Effector memory CD4-positive, alpha-beta T cell (primary cell): Measurements from ENCODE around the gene RSL1D1.
A peak's percentile ranks its signal among the peaks of the same experiment; 100 is the strongest.

Experiments used
- DNase-seq, 3 donors: peaks; one replicate each; pipeline ENCODE4 v3.0.0-alpha.2; 2020
- H3K27ac ChIP-seq: 2 replicates; pipeline ENCODE4 v1.7.0; 2013; ENCODE audit warnings: mild to moderate bottlenecking, low read length, moderate library complexity; ENCODE audit not compliant: insufficient read depth, poor library complexity, severe bottlenecking
- H3K27me3 ChIP-seq: replicated peaks from 2 replicates; pipeline ENCODE4 v1.7.0; 2013; ENCODE audit warnings: mild to moderate bottlenecking, low read length; ENCODE audit not compliant: insufficient read depth, control insufficient read depth, poor library complexity, severe bottlenecking
- H3K36me3 ChIP-seq: 2 replicates; pipeline ENCODE4 v1.7.0; 2013; ENCODE audit warnings: mild to moderate bottlenecking, low read length, moderate library complexity; ENCODE audit not compliant: control insufficient read depth, insufficient read depth
- H3K4me1 ChIP-seq: 2 replicates; pipeline ENCODE4 v1.7.0; 2013; ENCODE audit warnings: low read length, mild to moderate bottlenecking; ENCODE audit not compliant: control insufficient read depth, insufficient read depth, poor library complexity, severe bottlenecking
- H3K4me3 ChIP-seq: 2 replicates; pipeline ENCODE4 v1.7.0; 2013; ENCODE audit warnings: low read length, low read depth, mild to moderate bottlenecking; ENCODE audit not compliant: insufficient read depth, poor library complexity, severe bottlenecking
- H3K9me3 ChIP-seq: 2 replicates; pipeline ENCODE4 v1.7.0; 2013; ENCODE audit warnings: mild to moderate bottlenecking, low read length, moderate library complexity; ENCODE audit not compliant: control insufficient read depth

The RSL1D1 gene

DNA sequence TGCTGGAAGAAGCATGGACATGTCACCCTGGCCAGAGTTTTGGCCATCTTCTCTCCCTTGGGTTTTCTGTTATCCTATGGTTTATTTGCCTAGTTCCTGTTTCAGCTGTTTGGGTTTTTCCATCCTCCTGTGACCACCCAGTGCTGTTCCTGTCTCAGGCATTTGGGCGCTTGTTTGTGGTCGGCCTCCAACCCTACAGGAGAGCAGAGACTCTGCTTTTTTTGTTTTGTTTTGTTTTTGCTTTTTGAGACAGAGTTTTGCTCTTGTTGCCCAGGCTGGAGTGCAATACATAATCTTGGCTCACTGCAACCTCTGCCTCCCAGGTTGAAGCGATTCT lies 51.0 kb downstream of the RSL1D1 start:
- Histone ChIP-seq H3K9me3 (no peaks in the 10 kb centered on the region), H3K4me1 (peaks cover 28% of the 10 kb centered on the region), H3K36me3 (no peaks in the 10 kb centered on the region), H3K4me3 (no peak overlapping the region), H3K27ac (peak overlapping the region; percentile 21), H3K27me3 (no peaks in the 10 kb centered on the region)
- no peak for DNase-seq

DNA sequence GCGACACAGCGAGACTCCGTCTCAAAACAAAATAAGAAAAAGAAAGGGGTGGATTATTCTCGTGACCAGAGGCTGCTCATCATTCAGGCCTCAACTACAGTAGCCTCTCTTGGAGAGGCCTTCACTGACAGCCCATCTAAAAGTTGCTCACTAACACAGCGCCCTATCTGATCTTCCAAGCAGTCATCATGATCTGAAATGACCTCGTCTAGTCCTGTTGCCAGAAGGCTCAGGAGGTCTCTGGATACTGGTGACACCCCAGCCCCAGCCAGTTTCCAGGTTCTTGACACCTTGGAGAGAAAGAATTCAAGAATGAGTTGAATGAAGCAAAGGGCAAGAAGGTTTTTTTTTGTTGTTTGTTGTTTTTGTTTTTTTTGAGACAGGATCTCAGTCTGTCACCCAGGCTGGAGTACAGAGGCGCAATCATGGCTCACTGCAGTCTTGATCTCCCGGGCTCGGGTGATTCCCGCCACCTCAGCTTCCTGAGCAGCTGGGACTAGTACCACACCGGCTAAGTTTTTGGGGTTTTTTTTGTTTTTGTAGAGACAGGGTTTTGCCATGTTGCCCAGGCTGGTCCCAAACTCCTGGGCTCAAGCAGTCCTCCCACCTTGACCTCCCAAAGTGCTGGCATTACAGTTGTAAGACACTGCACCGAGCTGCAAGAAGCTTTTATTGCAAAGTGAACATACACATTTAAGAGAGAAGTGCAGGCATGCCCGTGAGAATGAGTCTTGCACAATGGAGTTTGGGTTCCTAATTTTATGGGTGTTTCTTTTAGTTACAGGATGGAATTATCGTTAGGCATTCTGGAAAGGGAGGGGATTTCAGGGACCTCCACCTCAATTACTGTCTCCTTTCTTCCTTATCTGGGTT lies 51.6 kb downstream of the RSL1D1 start:
- no peak overlapping the region for H3K4me3 ChIP-seq
- H3K27ac ChIP-seq: peak overlapping the region; percentile 21
- peaks cover 32% of the 10 kb centered on the region for H3K4me1 ChIP-seq
- H3K9me3 ChIP-seq: no peaks in the 10 kb centered on the region
- no peaks in the 10 kb centered on the region for H3K36me3 ChIP-seq
- DNase-seq: peak in 2 of 3 donors; percentile 12 to 40
- no peaks in the 10 kb centered on the region for H3K27me3 ChIP-seq

DNA sequence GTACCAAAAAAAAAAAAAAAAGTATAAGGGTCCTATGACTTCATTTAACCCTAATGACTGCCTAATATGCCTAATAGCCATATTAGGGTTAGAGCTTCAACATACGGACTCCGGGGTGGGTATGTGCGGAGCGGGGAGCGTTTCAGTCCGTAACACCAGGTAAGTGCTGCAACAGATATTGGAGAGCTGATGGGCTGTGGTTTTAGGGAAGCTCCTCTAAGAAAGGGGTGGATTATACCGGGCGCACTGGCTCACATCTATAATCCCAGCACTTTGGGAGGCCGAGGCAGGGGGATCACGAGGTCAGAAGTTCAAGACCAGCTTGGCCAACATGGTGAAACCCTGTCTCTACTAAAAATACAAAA lies 52.3 kb downstream of the RSL1D1 start:
- H3K4me1 ChIP-seq: peaks cover 35% of the 10 kb centered on the region
- H3K27ac ChIP-seq: peak overlapping the region; percentile 93
- H3K36me3 ChIP-seq: no peaks in the 10 kb centered on the region
- no peak overlapping the region for H3K4me3 ChIP-seq
- no peaks in the 10 kb centered on the region for H3K27me3 ChIP-seq
- H3K9me3 ChIP-seq: no peaks in the 10 kb centered on the region
- DNase-seq: no peak

DNA sequence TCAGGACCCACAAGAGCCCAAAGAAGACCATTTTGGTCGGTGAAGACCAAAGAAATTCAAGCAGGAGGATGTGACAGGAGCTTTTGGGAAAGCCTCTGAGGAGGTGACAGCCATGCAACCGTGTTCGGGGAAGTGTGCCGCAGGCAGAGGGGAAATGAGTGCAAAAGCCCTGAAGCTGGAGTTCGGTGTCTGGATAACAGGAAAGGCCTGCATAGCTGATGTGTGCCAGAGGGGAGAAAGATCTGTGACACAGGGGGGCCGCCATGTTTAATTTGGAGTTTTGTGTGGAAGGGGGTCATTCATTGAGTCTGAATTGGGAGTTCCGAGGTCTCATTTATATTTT lies 53.4 kb downstream of the RSL1D1 start:
- peak in 1 of 3 donors; percentile 17 for DNase-seq
- H3K4me1 ChIP-seq: peaks cover 46% of the 10 kb centered on the region
- H3K9me3 ChIP-seq: no peaks in the 10 kb centered on the region
- no peaks in the 10 kb centered on the region for H3K36me3 ChIP-seq
- H3K4me3 ChIP-seq: peak overlapping the region; percentile 79
- H3K27me3 ChIP-seq: no peaks in the 10 kb centered on the region
- peak overlapping the region; percentile 93 for H3K27ac ChIP-seq

DNA sequence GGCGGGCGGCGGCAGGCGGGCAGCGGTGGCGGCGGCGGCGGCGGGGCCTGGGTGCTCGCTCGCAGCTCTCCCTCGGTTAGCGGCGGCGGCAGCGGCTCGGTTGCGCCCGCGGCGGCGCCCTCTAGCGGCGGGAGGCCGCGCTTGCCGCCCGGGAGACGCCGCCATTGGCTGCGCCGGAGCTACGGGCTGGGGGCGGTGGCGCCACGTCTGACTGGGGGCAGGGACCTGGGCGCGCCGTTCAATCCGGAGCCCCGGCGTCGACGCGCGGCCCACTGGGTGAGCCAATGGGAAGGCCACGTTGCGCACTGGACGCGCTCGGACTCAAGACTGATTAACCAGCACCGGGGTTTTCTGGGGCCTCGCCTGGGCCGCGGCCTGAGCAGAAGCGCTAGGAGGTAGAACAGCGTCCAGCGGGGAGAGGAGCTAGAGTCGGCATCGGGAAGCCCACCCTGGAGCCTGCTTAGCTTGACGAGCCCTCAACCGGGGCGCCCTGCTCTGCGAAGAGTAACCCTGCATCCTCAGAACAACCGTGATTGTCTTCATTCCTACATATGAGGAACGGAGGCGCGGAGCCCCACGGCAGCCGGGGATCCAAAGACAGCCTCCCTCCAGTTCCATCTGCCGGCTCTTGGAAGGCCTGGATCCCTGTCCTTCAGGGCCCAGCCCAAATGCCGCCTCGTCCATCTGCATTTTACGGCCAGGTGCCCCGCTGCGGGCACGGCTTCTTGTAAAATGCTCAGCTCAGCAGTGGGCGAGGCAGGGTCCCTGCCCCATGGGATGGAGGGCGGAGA lies 54.0 kb downstream of the RSL1D1 start, which contains the start of gene ZC3H7A:
ZC3H7A (minus strand) TSS at position 93 of the 791 bp plus-strand sequence. CDS start 14,904 bp downstream, outside the sequence.
- peaks cover 46% of the 10 kb centered on the region for H3K4me1 ChIP-seq
- H3K4me3 ChIP-seq: peak within 1 kb of the TSS; percentile 94
- H3K27me3 ChIP-seq: no peaks in the 10 kb centered on the region
- peak within 1 kb of the TSS; percentile 94 for H3K27ac ChIP-seq
- no peaks in the 10 kb centered on the region for H3K9me3 ChIP-seq
- peak; percentile 89 to 90 (median 89) for DNase-seq
- no peaks in the 10 kb centered on the region for H3K36me3 ChIP-seq

DNA sequence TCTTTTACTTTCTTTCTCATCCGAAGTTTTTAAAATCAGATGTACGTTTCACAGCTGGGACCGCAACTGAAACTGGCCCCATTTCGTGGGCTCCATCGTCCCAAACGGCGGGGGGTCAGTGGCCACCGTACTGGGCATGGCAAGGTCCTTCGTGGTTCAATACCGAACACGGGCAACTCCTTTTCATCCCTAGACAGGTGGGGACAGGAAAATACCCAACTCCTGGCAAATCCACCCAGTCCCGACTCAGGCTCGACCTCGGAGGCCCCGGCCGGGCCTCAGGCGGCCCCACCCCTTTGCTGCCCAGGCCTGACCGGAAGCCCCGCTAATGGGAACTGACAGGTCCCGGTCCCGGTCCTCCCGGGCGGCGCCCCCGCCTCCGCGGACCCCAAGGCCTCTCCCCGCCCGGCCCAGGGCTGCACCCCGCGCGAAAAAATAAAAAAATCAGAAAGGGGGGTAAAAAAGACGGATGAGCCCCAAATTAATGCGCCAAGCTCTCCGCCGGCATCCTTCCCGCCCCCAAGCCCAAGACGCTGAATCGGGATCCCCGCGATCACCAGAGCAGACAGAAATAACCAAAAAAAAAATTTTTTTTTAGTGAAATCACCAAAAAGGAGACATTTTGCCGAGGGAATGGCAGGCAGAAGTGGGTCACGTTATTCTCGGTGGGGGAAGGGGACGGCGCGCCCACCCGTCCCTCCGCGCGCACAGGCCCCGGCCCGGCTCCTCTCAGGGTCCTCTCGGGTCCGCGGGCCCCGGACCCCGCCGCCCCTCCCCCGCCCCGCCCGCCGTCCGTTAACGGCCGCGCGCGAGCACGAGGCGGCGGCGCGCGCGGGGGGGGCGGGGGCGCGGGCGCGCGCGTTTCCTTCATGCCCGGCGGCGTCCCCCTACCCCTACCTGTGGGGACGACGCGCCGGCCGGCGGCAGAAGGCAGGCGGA lies 54.8 kb downstream of the RSL1D1 start:
- peak overlapping the region; percentile 94 for H3K27ac ChIP-seq
- no peaks in the 10 kb centered on the region for H3K36me3 ChIP-seq

DNA sequence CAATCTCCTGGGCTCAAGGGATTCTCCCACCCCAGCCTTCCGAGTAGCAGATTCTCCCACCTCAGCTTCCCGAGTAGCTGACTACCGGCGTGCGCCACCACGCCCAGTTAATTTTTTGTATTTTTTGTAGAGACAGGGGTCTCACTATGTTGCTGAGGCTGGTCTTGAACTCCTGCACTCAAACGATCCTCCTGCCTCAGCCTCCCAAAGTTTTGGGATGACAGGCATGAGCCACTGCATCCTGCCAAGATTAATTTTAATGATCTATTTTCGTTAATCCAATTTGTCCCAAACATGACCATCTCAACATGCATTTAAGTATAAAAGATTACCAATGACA lies 55.5 kb downstream of the RSL1D1 start:
- Histone ChIP-seq H3K4me3 (peak overlapping the region; percentile 94), H3K36me3 (no peaks in the 10 kb centered on the region), H3K9me3 (no peaks in the 10 kb centered on the region), H3K27me3 (no peaks in the 10 kb centered on the region), H3K4me1 (peaks cover 46% of the 10 kb centered on the region), H3K27ac (peak overlapping the region; percentile 94)
- no peak for DNase-seq

More for the DNA sequence above, 54.8 kb downstream of the RSL1D1 start:
- Histone ChIP-seq H3K9me3 (no peaks in the 10 kb centered on the region), H3K4me3 (peak overlapping the region; percentile 94), H3K4me1 (peaks cover 46% of the 10 kb centered on the region), H3K27me3 (no peaks in the 10 kb centered on the region)
- peak in 2 of 3 donors; percentile 13 to 34 for DNase-seq

DNA sequence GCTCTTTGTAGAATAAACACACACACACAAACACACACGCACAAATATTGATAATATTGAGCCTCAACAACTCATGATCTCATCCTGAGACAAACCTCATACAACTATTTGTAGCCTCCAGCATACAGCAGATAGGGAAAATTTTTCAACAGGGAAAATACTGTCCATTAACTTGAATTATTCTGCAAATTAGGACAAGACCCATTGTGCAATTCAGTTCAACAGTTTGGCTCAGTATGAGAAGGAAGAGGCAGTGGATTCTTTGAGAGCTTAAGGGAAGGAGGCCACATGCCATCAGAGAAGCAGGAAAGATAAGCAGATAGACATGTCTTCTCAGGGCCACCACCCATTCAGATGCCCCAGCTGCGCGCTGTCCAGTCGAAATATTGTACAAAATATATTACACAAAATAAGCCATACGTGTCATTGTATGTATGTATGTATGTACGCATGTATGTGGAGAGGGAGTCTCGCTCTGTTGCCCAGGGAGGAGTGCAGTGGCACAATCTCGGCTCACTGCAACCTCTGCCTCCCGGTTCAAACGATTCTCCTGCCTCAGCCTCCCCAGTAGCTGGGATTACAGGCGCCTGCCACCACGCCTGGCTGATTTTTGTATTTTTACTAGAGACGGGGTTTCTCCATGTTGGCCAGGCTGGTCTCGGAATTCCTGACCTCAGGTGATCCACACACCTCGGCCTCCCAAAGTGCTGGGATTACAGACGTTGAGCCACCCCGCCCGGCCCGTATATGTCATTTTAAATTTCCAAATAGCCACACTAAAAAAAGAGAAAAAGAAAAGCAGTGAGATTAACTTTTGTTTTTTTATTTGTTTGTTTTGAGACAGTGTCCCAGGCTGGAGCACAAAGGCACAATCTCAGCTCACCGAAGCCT lies 56.1 kb downstream of the RSL1D1 start:
- DNase-seq: no peak
- Histone ChIP-seq H3K27ac (peak overlapping the region; percentile 94), H3K36me3 (no peaks in the 10 kb centered on the region), H3K9me3 (no peaks in the 10 kb centered on the region), H3K4me3 (peak overlapping the region; percentile 94), H3K27me3 (no peaks in the 10 kb centered on the region), H3K4me1 (peaks cover 44% of the 10 kb centered on the region)

DNA sequence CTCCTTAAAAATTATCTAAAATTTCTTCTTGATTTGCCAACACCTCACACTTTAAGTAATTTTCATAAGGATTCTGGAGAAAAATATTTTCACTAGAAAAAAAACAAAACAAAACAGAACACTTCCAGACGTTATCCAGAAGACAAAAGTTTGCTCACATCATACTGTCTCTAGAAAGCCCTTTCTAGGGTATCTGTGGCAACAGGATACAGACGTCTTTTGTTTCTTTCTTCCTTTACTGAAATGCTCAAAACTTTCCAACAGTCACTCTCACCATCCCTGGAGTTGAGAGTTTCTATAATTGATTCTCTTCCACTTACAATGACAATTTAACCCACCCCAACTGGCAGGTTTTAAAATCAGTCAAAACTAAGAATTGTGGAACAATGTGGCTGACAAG lies 56.9 kb downstream of the RSL1D1 start:
- Histone ChIP-seq H3K36me3 (no peaks in the 10 kb centered on the region), H3K4me1 (peaks cover 36% of the 10 kb centered on the region), H3K4me3 (no peak overlapping the region), H3K9me3 (no peaks in the 10 kb centered on the region), H3K27me3 (no peaks in the 10 kb centered on the region), H3K27ac (peak overlapping the region; percentile 17)
- no peak for DNase-seq
